Esophagus squamous epithelium (tissue), 4 donors: ENCODE measurements around the gene SF1.

Experiments used
- POLR2A ChIP-seq, 4 donors: fragments of 450-650 bp; IDR thresholded peaks; one replicate each; pipeline ENCODE4 v1.6.1; 2017; ENCODE audit warnings: antibody characterized with exemption in 4 of 4, mild to moderate bottlenecking in 4 of 4, moderate library complexity in 3 of 4
- TF ChIP-seq, protein P1 (sequence below), 6 experiments: fragments of 450-650 bp in 4 of 6; fragments of 200-600 bp in 2 of 6; sonication (generic) in 2 of 6; IDR thresholded peaks; one replicate each; pipeline ENCODE4 v1.5.1; 2016 to 2019; ENCODE audit warnings: antibody characterized with exemption in 6 of 6, mild to moderate bottlenecking in 4 of 6, moderate library complexity in 4 of 6

DNA sequence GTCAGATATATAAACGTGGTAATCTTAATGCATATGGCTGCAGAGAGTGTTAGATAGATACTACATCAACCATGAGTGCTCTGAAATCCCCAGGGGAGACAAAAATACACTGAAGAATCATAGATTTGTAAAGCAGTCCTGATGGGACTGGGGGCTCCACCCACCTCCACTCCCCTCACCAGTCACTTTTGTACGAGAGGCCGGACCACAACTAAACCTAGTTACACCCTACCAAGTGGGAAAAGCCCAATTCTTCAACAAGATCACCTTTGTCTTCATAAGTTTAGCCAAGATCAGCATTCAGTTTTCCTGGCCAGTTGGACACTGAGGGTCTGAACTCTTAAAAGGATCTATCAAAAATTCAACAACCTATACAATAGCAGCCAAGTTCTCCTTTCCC is 1.5 kb downstream of the SF1 start:
- TF ChIP-seq, protein P1, sequence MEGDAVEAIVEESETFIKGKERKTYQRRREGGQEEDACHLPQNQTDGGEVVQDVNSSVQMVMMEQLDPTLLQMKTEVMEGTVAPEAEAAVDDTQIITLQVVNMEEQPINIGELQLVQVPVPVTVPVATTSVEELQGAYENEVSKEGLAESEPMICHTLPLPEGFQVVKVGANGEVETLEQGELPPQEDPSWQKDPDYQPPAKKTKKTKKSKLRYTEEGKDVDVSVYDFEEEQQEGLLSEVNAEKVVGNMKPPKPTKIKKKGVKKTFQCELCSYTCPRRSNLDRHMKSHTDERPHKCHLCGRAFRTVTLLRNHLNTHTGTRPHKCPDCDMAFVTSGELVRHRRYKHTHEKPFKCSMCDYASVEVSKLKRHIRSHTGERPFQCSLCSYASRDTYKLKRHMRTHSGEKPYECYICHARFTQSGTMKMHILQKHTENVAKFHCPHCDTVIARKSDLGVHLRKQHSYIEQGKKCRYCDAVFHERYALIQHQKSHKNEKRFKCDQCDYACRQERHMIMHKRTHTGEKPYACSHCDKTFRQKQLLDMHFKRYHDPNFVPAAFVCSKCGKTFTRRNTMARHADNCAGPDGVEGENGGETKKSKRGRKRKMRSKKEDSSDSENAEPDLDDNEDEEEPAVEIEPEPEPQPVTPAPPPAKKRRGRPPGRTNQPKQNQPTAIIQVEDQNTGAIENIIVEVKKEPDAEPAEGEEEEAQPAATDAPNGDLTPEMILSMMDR (IDR thresholded peaks at IDR 0.05): no peak
- TF ChIP-seq POLR2A (IDR thresholded peaks at IDR 0.05): no peak
